Fibroblast of skin of abdomen (primary cell): Measurements from ENCODE around the gene SLC25A18. TPM values are rescaled to one million over a fixed set of nuclear protein-coding genes. Genes with fewer than 3 reads are reported as not detected.
"Not testable (repeated sequence)": the region's sequence is repeated elsewhere in the genome, so short reads cannot be mapped to it uniquely, and the experiment has no call there.

Source experiments
- DNase-seq: peaks from one replicate; pipeline ENCODE4 v3.0.0-alpha.2; 2013
- polyA plus RNA-seq, 2 experiments: library from polyadenylated mRNA; unstranded; fragments of 120-200 nt; gene quantifications; one replicate each; pipeline ENCODE4 v1.2.1, GENCODE V29; 2013; ENCODE audit not compliant: insufficient read length in 2 of 2

SLC25A18 gene, protein sequence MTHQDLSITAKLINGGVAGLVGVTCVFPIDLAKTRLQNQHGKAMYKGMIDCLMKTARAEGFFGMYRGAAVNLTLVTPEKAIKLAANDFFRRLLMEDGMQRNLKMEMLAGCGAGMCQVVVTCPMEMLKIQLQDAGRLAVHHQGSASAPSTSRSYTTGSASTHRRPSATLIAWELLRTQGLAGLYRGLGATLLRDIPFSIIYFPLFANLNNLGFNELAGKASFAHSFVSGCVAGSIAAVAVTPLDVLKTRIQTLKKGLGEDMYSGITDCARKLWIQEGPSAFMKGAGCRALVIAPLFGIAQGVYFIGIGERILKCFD
- 0.26 TPM for polyA plus RNA-seq (2013, experiment 1 of 2; ENCODE audit: insufficient read length)
- 0.29 TPM for polyA plus RNA-seq (2013, experiment 2 of 2; ENCODE audit: insufficient read length)

DNA sequence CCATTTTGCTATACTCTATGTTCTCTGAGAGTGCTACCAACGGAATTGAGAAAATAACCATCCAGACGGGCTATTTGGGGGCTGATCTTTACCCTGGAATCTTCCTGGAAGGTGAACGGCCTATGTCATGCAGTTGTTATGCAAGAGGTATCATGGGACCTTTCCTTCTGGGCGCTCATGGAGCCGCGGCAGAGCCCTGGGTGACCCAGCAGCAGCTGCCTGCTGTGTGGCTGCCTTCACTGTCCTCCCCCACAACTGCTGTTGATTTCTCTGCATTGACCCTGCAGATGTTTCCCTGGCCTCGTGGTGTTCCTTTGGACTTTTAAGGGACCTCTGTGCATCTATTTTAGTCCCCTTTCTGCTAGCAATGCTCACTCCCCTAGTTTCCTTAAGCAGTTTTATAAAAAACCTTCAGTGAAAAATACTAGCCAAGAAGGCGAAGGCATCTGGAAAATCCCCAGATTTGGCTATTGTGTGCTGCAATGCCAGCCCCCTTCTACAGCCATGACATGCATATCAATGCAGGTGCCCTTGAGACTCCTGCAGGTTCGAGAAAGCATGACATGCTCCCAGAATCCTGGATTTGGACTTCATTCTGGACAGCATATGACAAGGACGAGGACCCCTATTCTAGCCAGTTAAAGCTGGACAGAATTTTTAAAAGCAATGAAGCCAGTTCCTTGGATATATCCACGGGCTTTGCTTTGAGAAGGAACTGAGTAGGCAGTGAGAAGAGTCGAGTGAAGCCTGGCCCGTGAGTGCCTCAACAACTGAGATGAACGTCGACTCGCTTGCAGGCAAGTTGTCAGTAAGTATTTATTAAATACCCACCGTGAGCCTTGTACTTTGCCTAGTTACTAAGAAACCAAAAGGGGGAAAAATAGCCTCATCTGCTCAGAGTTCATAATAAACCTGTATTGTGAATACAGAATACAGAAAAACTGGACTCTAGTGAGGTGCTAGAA, at the start of gene SLC25A18:
Gene SLC25A18 (plus strand): TSS at position 593 of the 965 bp plus-strand sequence. CDS start 16,447 bp downstream, outside the sequence.
- no peak for DNase-seq

DNA sequence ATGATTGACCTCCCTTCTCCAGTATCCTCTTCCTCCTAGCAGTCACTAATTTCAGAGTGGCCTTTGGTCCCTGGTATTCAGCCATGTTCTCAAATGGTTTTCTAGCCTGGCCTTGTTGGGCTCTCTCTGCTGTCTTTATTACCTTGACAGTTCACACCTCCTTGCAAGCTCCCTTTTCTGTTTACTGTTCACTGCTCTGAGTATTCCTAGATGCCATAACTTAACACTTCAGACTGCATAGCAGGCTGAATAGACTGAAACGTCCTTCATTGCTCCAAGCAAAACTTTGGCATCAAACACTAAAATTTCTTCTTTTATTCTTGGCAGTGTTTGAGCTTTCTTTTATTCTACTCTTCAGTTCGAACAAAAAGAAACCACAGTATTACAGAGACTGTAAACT, 49.7 kb upstream of the SLC25A18 start:
- DNase-seq: no peak

DNA sequence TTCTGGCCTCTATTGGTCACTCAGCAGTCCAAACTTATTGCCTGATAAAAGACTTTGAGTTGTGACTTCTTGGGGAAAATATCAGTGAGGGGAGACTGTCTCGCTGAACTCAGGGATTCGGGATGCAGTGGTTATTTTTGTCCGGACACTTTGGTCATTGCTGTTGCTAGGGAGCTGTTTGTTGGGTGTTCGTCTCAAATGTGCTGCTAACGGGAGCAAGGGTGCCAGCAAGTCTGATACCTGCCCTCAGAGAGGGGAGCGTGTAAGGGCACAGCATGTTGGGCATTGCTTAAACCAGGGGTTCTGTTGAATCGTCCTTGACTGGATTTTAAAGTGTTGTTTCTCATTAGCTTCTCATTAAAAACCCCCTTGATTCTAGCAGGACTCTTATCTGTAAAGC, 49.2 kb upstream of the SLC25A18 start:
- DNase-seq: no peak

DNA sequence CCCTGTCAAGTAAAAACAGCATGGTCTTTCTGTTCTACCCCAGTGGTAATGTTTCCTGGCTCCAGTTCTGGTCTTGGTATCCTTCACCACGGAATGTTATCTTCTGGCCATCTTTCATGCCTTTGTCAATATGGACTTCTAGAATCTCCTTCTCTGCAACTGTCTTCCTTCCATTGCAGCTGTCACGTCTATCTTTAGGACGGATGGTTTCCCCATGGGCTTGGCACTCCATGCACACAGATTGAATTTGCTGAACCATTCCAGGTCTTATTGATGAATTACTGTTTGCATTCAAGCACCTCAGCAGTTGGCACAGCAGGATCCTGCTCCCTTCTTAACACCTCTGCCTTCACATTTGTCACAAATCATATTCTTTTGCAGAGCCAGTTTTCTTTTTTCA, 44.9 kb upstream of the SLC25A18 start:
- DNase-seq: no peak

DNA sequence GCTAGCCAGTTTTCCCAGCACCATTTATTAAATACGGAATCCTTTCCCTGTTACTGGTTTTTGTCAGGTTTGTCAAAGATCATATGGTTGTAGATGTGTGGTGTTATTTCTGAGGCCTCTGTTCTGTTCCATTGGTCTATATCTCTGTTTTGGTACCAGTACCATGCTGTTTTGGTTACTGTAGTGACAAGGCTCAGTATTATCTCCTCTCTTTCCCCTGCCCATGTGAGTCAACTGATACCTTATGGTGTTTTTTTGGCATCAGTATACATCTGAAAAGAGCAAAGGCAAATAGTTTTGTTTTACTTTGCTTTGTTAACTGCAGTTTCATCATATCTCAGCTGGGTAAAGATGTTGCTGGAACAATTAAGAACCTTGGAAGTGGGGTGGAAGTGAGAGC, 41.3 kb upstream of the SLC25A18 start:
- not testable (repeated sequence) for DNase-seq

DNA sequence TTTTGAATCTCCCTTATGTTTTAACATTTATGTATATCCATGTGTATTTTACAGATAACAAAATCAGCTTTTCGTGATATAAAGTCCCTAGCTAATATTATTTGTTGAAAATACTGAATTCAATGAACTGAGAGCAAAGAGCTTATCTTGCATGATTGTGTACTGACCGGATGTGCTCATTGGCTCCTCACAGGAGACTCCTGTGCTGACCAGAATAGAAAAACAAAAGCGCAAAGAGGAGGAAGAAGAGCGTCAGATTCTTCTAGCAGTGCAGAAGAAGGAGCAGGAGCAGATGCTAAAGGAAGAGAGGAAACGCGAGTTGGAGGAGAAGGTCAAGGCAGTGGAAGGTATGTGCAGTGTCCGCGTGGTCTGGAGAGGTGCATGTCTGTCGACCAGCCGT, 39.4 kb upstream of the SLC25A18 start:
- DNase-seq: no peak

DNA sequence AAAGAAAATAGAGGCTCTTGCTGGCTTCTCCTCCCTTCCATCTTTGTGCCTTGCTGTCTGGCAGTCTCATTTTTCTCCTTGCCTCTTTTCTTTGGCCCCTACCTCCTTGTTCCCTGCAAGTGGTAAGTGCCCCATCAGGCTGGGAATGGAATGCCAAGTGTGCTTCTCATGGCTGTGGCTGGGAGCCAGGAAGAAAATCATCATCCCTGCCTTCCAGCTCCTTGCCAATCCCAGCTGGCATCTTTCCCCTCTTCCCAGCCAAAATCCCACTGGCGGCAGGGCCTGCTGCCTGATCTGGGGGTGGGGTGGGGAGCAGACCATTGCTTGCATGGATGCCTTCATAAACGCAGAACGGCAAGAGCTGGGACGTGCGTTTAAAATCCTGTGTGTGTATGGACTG, 27.0 kb upstream of the SLC25A18 start:
- DNase-seq: no peak

DNA sequence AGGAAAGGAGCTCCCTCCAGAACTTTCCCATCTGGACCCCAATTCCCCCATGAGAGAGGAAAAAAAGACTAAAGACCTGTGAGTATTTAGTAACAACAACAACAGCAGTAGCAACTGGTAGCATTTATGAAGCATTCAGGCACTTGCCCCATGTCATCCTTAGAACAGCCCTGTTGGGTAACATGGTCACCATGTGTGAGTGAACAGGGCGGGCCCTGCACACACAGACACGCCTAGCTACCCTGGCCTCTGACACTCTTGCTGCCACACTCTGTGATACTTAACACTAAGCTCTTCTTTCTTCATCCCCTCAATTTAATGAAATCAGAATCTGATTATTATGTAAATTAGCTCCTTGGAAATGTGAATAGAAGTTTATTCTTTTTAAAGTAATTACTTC, 26.1 kb upstream of the SLC25A18 start:
- DNase-seq: no peak

DNA sequence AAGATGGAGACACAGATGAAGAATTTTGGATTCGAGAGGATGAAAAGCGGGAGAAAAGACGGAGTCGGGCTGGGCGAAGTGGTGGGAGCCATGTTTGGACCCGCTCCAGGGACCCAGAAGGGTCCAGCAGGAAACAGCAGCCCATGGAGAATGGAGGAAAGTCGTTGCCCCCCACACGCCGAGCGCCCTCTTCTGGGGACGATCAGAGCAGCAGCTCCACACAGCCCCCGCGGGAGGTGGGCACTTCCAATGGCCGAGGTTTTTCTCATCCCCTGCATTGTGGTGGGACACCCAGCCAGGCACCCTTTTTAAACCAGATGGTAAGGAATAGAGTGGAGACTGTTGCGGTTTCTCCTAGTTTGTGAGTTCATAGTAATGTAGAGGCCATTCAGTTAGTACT, 22.8 kb upstream of the SLC25A18 start:
- no peak for DNase-seq

DNA sequence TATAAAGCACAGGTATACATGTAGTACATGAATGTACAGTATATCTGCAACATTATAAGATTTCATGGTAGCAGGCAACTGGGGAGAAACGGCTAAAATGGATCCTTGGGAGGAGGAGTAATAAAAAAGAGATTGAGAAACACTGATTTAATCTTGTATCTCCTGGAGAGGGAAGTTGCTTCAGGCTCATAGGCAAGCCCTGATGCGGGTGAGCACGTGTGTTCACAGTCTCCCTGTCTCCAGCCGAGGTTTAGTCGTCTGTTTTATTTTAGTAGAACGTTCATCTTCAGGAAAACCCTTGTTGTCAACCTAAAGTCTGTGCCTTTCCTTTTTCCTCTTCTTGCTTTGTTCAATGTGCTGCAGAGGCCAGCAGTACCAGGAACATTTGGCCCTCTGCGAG, 21.8 kb upstream of the SLC25A18 start:
- no peak for DNase-seq

DNA sequence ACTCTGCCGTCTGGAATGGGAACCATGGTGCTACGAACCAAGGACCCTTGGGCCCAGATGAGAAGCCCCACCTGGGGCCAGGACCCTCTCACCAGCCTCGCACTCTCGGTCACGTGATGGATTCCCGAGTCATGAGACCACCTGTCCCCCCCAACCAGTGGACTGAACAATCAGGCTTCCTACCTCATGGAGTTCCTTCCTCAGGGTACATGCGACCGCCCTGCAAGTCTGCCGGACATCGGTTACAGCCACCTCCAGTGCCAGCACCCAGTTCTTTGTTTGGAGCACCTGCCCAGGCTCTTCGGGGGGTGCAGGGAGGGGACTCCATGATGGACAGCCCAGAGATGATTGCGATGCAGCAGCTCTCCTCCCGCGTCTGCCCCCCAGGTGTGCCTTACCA, 20.8 kb upstream of the SLC25A18 start:
- DNase-seq: no peak

DNA sequence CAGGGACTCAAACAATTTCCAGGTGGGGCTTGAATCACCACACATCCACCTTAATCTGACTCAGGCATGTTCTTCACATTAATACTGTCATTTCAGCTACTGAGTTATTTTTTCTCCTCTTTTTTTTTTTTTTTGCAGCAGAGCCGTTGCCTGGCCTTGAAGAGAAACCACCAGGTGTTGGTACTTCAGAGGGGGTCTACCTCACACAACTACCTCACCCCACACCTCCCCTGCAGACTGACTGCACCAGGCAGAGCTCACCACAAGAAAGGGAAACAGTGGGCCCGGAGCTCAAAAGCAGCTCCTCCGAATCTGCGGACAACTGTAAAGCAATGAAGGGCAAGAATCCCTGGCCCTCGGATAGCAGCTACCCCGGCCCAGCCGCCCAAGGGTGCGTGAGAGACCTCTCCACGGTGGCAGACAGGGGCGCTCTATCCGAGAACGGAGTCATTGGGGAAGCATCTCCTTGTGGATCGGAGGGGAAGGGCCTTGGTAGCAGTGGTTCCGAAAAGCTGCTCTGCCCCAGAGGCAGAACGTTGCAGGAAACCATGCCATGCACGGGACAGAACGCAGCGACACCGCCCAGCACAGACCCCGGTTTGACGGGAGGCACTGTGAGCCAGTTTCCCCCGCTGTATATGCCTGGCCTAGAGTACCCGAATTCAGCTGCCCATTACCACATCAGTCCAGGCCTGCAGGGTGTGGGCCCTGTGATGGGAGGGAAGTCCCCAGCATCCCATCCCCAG, 15.1 kb upstream of the SLC25A18 start:
- no peak for DNase-seq

DNA sequence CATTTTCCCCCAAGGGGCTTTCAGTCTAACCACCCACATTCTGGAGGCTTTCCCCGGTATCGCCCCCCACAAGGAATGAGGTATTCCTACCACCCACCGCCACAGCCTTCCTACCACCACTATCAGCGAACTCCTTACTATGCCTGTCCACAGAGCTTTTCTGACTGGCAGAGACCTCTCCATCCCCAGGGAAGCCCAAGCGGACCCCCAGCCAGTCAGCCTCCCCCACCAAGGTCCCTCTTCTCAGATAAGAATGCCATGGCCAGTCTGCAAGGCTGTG, 14.6 kb upstream of the SLC25A18 start:
- no peak for DNase-seq

DNA sequence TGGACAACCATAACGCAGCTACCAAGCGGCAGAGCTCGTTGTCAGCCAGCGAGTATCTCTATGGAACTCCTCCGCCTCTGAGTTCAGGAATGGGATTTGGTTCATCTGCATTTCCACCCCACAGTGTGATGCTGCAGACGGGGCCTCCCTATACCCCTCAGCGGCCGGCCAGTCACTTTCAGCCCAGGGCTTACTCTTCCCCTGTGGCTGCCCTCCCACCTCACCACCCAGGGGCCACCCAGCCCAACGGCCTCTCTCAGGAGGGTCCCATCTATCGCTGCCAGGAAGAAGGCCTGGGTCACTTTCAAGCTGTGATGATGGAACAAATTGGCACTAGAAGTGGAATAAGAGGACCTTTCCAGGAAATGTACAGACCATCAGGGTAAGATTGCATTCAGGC, 14.1 kb upstream of the SLC25A18 start:
- no peak for DNase-seq

DNA sequence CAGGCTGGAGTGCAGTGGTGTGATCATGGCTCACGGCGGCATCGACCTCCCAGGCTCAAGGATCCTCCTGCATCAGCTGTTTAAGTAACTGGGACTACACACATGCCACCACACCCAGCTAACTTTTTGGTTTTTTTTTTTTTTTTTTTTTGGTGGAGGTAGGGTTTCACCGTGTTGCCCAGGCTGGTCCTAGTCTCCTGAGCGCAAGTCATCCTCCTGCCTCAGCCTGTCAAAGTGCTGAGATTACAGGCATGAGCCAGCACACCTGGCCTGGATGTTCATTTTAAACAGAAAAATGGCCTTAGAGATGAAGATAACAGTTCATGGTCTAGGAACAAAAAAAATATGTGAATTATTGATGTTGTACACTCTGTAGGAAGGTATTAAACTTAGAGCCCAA, 13.6 kb upstream of the SLC25A18 start:
- DNase-seq: no peak

DNA sequence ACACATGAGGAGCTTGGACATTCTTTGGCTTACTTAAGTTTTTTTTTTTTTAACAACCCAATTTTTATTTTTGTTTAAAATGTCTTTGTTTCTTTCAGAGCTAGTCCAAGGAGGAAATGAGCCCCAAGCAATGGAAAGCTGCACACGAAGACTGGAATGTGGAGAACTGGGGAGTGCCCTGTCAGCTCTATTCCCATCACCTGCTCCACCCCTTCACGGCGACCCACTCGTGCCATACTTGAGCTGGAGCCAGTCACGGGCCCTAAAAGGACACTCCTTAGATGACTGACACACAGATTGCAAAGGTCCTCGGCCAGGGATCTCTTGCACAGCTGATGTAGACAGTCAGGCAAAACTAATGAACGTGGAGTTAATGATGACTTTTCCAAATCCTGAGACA, 10.6 kb upstream of the SLC25A18 start:
- DNase-seq: no peak

DNA sequence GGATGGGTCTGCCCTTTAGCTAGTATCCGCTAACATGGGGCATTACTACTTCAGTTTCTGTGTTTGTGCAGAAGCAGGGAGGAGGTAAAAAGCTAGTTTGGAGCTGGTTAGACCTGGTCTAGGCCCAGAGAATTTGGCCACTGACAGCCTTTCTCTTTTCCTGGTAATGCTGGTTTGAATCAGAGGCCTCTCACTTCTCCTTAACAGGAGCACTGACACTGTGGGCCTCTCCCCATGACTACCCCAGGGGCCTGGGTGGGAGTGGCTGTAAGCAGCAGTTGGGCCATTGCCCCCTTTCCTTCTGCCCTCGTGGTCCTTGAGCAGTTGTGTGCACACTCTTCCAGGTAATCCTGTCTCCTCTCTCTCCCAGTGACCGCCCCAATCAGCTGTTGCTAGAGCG, 8.5 kb upstream of the SLC25A18 start:
- DNase-seq: no peak

DNA sequence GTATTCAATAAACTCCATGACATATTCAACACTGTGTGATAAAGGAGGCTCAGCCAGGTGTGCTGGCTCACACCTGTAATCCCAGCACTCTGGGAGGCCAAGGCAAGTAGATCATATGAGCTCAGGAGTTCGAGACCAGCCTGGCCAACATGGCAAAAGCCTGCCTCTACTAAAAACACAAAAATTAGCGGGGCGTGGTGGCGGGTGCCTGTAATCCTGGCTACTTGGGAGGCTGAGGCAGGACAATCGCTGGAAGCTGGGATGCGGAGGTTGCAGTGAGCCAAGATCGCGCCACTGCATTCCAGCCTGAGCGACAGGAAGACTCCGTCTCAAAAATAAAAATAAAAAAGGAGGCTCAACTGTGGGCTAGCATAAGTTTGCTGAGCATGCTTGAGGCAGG, 4.1 kb upstream of the SLC25A18 start:
- DNase-seq: no peak

DNA sequence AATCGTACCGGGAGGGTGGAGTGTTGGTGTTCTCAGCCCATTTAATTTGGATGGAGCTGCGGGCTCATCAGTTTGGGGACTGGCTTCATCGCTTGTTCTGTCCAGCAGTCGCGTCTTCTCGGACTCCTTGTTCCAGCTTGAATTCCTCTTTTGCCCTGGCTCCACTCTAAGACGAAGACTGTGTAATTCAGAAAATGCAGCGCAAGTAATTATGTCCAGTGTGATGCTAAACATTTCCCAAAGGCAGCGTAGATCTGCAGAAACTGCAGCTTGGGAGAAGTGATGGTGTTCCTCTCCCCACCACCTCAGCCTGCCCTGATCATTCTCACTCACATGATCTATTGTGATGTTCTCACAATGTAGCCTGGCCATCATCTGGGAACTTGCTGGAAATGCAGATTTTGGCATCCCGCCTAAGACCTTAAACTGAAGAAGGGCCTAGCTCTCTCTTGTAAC, 666 bp downstream of the SLC25A18 start:
- DNase-seq: peak; percentile 30

DNA sequence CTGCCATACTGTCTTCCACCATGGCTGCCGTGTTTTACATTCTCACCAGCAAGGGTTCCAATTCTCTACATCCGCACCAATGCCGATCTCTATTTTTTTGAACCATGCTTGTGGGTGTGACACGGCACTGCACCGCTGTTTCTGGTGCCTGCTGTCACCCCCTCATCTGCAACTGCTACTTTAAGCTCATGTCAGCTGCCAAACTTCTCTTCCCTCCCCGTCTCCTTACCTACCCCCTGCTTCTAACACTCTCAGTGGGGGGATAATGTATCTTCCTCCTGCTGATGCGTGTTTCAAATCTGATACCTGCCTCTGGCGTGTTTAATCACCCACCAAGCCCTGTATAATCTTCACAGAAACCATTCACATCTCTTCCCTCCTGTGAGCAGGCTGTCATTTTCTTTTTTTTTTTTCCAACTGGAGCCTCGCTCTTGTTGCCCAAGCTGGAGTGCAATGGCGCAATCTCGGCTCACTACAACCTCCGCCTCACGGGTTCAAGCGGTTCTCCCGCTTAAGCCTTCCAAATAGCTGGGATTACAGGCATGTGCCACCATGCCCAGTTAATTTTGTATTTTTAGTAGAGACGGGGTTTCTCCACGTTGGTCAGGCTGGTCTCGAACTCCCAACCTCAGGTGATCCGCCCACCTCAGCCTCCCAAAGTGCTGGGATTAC, 2.9 kb downstream of the SLC25A18 start:
- not testable (repeated sequence) for DNase-seq

DNA sequence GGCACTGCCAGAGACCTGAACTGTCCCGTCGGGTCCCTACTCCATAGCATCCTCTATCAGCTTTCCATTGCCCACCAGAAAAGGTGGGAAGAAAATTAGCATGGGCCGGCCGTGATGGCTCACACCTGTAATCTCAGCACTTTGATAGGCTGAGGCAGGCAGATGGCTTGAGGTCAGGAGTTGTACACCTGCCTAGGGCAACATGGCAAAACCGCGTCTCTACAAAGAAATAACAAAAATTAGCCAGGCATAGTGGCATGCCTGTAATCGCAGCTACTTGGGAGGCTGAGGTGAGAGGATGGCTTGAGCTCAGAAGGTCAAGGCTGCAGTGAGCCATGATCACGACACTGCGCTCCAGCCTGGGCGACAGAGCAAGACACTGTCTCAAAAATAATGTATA, 3.5 kb downstream of the SLC25A18 start:
- DNase-seq: no peak

DNA sequence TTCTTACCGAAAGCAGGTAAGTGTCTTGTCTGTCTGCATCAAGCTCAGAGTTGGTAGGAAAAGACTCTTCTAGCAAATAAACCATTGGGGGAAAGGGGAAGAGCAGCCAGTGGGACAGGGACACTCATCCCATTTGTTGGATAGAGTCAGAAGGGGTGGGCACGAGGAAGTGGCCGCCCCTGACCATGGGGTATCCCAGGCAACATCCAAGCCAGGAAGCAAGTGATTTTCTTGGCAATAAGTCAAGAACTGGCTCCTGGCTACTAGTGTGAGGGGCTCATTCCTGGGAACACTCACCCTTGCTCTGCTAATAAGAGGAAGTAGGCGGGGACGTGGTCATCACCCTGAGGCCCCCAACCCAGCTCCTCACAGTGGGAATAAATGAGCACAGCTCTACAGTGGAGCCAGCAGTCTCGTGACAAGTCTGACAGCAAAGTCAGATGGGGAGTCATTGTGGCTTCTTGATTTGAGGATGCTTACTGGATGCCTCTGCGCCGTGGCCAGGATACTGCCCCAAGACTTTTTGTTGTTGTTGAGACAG, 6.7 kb downstream of the SLC25A18 start:
- DNase-seq: no peak
